ENCODE results near the gene DCAF11.

DCAF11 gene

DNA sequence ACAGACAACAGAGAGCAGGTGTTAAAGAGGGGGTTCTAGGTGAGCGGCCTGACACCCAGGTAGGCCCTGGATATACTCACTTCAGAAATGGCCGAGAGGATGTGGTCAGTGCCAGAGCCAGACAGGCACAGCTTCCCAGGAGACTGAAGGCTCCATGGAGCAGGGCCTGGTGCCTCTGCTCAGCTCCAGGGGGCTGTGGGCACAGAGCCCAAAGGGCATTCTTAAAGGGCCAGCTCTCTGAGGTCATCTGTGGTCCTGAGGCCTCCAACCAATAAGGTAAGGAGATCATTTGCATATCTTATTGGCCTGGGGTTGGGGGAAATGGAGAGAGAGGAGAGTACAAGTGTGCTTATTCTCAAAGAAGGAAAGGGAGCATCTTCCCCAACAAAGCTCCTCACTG, 30.1 kb upstream of the DCAF11 start:
- peaks cover 14% of the 10 kb centered on the region for H3K4me1 ChIP-seq (ENCODE audit: low read length)
- H3K9me3 ChIP-seq (ENCODE audit: insufficient read depth, low read length): no peaks in the 10 kb centered on the region
- no peak overlapping the region for H3K9ac ChIP-seq (ENCODE audit: low read length)
- H3K36me3 ChIP-seq (replicated peaks; ENCODE audit: low read depth, low read length): no peaks in the 10 kb centered on the region
- H4K20me1 ChIP-seq (ENCODE audit: insufficient read depth, low read length): no peaks in the 10 kb centered on the region
- no peak for TF ChIP-seq CTCF (IDR thresholded peaks at IDR 0.05; ENCODE audit: low read depth, low read length)
- no peak for TF ChIP-seq EZH2phosphoT487 (IDR thresholded peaks at IDR 0.05; ENCODE audit: low read depth)
- no peak overlapping the region for H3K4me2 ChIP-seq (ENCODE audit: low read length)
- peaks cover 17% of the 10 kb centered on the region for H3K27me3 ChIP-seq (ENCODE audit: low read depth, low read length)
- H3K4me3 ChIP-seq (ENCODE audit: low read length): no peak overlapping the region
- H3K27ac ChIP-seq (ENCODE audit: low read length): no peak overlapping the region
- no peak overlapping the region for H2AFZ ChIP-seq (ENCODE audit: low read depth, low read length)
- H3K79me2 ChIP-seq (ENCODE audit: low read length): no peaks in the 10 kb centered on the region

DNA sequence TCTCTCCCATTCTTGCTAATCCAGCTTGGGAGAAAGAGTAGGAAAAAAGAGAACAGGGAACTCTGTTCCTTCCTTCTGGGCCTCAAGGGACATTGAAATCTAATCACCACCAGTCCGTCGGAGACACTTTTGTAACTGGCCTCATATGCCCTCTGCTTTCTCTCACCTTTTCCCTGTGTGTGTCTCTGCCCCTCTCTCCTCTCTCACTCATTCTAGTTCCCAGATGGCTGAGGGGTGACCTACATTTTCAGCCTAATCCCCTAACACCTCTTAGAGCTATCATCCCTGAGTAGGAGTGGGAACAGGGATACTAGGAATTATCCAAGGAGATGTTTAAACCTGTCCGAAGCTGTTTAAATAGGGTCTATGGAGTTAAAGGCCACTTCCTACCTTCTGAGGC, 29.4 kb upstream of the DCAF11 start:
- Histone ChIP-seq H3K4me2 (ENCODE audit: low read length) (no peak overlapping the region), H3K27ac (ENCODE audit: low read length) (no peak overlapping the region), H3K27me3 (ENCODE audit: low read depth, low read length) (peaks cover 17% of the 10 kb centered on the region), H3K4me3 (ENCODE audit: low read length) (no peak overlapping the region), H4K20me1 (ENCODE audit: insufficient read depth, low read length) (no peaks in the 10 kb centered on the region), H3K79me2 (ENCODE audit: low read length) (no peaks in the 10 kb centered on the region), H3K9ac (ENCODE audit: low read length) (no peak overlapping the region), H3K36me3 (replicated peaks; ENCODE audit: low read depth, low read length) (no peaks in the 10 kb centered on the region), H3K9me3 (ENCODE audit: insufficient read depth, low read length) (no peaks in the 10 kb centered on the region), H2AFZ (ENCODE audit: low read depth, low read length) (no peak overlapping the region), H3K4me1 (ENCODE audit: low read length) (peaks cover 12% of the 10 kb centered on the region)
- TF ChIP-seq EZH2phosphoT487 (IDR thresholded peaks at IDR 0.05; ENCODE audit: low read depth) (no peak), CTCF (IDR thresholded peaks at IDR 0.05; ENCODE audit: low read depth, low read length) (no peak)

DNA sequence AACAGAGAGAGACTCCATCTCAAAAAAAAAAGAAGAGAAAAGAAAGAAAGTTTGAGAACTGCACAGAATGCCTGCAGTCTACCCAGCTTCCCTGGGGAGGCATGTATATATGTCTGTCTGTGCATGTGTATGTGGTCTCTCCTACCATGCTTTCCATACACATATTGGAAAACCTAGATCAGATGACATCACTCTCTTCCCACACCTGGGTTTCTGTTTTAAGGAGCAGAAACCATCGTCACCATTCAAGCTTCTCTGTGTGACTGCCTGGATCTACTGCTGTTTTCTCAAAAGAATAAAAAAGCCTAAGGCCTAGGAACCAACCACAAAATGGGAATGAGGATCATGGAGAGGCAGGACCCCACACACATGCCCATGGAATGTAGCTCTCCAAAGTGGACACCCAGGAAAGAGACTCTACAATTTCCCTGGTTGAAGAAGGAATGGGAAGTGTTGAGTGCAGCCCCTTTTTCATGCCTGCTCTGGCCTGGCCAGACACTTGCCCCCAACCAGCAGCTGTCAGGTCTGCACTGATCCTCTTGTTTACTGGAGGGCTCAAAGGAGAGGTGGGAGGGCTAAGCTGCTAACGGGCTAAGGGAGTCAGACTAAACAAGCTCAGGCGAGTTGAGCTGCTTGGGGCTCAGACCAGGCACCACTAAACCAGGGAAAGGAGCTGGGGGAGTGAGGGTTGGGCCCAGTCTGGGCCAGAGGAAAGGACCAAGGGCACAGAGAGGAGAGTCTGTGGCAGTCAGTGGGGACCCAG, 28.2 kb upstream of the DCAF11 start:
- Histone ChIP-seq H4K20me1 (ENCODE audit: insufficient read depth, low read length) (no peaks in the 10 kb centered on the region), H3K4me3 (ENCODE audit: low read length) (no peak overlapping the region), H3K79me2 (ENCODE audit: low read length) (no peaks in the 10 kb centered on the region), H3K27ac (ENCODE audit: low read length) (no peak overlapping the region), H3K4me1 (ENCODE audit: low read length) (peaks cover 11% of the 10 kb centered on the region), H3K9me3 (ENCODE audit: insufficient read depth, low read length) (no peaks in the 10 kb centered on the region), H2AFZ (ENCODE audit: low read depth, low read length) (no peak overlapping the region), H3K27me3 (ENCODE audit: low read depth, low read length) (peaks cover 17% of the 10 kb centered on the region), H3K36me3 (replicated peaks; ENCODE audit: low read depth, low read length) (no peaks in the 10 kb centered on the region), H3K4me2 (ENCODE audit: low read length) (no peak overlapping the region), H3K9ac (ENCODE audit: low read length) (no peak overlapping the region)
- TF ChIP-seq EZH2phosphoT487 (IDR thresholded peaks at IDR 0.05; ENCODE audit: low read depth): no peak
- TF ChIP-seq CTCF (IDR thresholded peaks at IDR 0.05; ENCODE audit: low read depth, low read length): no peak

DNA sequence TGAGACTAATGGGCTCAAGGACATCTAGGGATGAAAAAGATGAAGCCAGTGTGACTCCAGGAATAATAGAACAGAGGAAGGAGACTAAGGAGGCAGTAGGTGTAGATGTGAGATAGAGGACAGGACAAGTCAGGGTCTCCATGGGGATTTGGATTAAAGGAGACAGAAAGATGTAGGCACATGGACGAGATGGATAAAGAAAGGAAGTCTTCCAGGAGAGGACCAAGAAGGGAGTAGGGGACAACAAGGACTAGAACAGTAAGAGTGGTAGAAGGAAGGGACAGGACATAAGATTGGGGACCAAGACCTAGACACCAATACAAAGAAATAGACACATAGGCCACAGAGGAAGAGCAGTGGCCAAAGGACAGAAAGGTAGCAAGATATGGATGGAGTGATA, 27.6 kb upstream of the DCAF11 start:
- no peak overlapping the region for H3K4me3 ChIP-seq (ENCODE audit: low read length)
- H3K36me3 ChIP-seq (replicated peaks; ENCODE audit: low read depth, low read length): no peaks in the 10 kb centered on the region
- no peak overlapping the region for H3K9ac ChIP-seq (ENCODE audit: low read length)
- H3K79me2 ChIP-seq (ENCODE audit: low read length): no peaks in the 10 kb centered on the region
- peaks cover 8% of the 10 kb centered on the region for H3K4me1 ChIP-seq (ENCODE audit: low read length)
- no peak overlapping the region for H3K4me2 ChIP-seq (ENCODE audit: low read length)
- H3K9me3 ChIP-seq (ENCODE audit: insufficient read depth, low read length): no peaks in the 10 kb centered on the region
- H3K27me3 ChIP-seq (ENCODE audit: low read depth, low read length): peaks cover 13% of the 10 kb centered on the region
- no peak for TF ChIP-seq EZH2phosphoT487 (IDR thresholded peaks at IDR 0.05; ENCODE audit: low read depth)
- TF ChIP-seq CTCF (IDR thresholded peaks at IDR 0.05; ENCODE audit: low read depth, low read length): no peak
- H4K20me1 ChIP-seq (ENCODE audit: insufficient read depth, low read length): no peaks in the 10 kb centered on the region
- no peak overlapping the region for H2AFZ ChIP-seq (ENCODE audit: low read depth, low read length)
- H3K27ac ChIP-seq (ENCODE audit: low read length): no peak overlapping the region

Measured in OCI-LY3 (cell line).